Keratinocyte (primary cell): ENCODE data around the gene CEP131. TPM values are rescaled to one million over a fixed set of nuclear protein-coding genes. Genes with fewer than 3 reads are reported as not detected.

Experiments
- DNase-seq: peaks from one replicate; pipeline ENCODE4 v3.0.0-alpha.2; 2011; ENCODE audit warnings: low read depth, missing footprints, low spot score
- FAIRE-seq: peaks from 2 replicates; lab custom pipeline; 2011; peaks lifted over from hg19 to GRCh38; lab: Jason Lieb, UNC
- H2AFZ ChIP-seq: 2 replicates; pipeline ENCODE4 v1.6.0; 2012; ENCODE audit warnings: low read length, control low read depth, inconsistent platforms; ENCODE audit not compliant: control insufficient read depth
- H3K27ac ChIP-seq: 2 replicates; pipeline ENCODE4 v1.5.1; 2011; ENCODE audit warnings: low read length; ENCODE audit not compliant: control insufficient read depth, insufficient read depth
- H3K27me3 ChIP-seq: 3 replicates; pipeline ENCODE4 v1.6.0; 2011; ENCODE audit warnings: low read length; ENCODE audit not compliant: control insufficient read depth, insufficient read depth; ENCODE audit errors: extremely low read depth
- H3K36me3 ChIP-seq, 2 experiments: 2 replicates in 1 of 2; 3 replicates in 1 of 2; pipeline ENCODE4 v1.5.1; 2011; ENCODE audit warnings: low read length in 2 of 2, mild to moderate bottlenecking in 1 of 2; ENCODE audit not compliant: control insufficient read depth in 2 of 2, insufficient read depth in 2 of 2; ENCODE audit errors: extremely low read depth in 1 of 2
- H3K4me1 ChIP-seq: 3 replicates; pipeline ENCODE4 v1.5.1; 2011; ENCODE audit warnings: low read length; ENCODE audit not compliant: control insufficient read depth, insufficient read depth; ENCODE audit errors: extremely low read depth
- H3K4me2 ChIP-seq: 3 replicates; pipeline ENCODE4 v1.6.0; 2011; ENCODE audit warnings: low read depth, low read length; ENCODE audit not compliant: control insufficient read depth, insufficient read depth; ENCODE audit errors: extremely low read depth
- H3K4me3 ChIP-seq, 3 experiments: fragments of 200-600 bp in 1 of 3; sonication (generic) in 1 of 3; 2 replicates in 2 of 3; 3 replicates in 1 of 3; pipeline ENCODE4 v1.5.1; 2011 to 2016; ENCODE audit warnings: low read length in 3 of 3, mild to moderate bottlenecking in 3 of 3, control low read depth in 2 of 3, inconsistent platforms in 1 of 3, low read depth in 1 of 3, mixed read lengths in 1 of 3, mixed run types in 1 of 3, moderate library complexity in 1 of 3; ENCODE audit not compliant: control insufficient read depth in 2 of 3, insufficient read depth in 2 of 3; ENCODE audit errors: extremely low read depth in 1 of 3
- H3K79me2 ChIP-seq: 2 replicates; pipeline ENCODE4 v1.6.0; 2012; ENCODE audit warnings: low read length; ENCODE audit not compliant: control insufficient read depth, insufficient read depth
- H3K9ac ChIP-seq: 3 replicates; pipeline ENCODE4 v1.6.0; 2011; ENCODE audit warnings: low read length; ENCODE audit not compliant: control insufficient read depth, insufficient read depth; ENCODE audit errors: extremely low read depth
- H3K9me1 ChIP-seq: 3 replicates; pipeline ENCODE4 v1.6.0; 2011; ENCODE audit warnings: low read length; ENCODE audit not compliant: control insufficient read depth, insufficient read depth; ENCODE audit errors: extremely low read depth
- H3K9me3 ChIP-seq: 2 replicates; pipeline ENCODE4 v1.5.1; 2012; ENCODE audit warnings: low read depth, low read length; ENCODE audit not compliant: control insufficient read depth
- H4K20me1 ChIP-seq: 3 replicates; pipeline ENCODE4 v1.6.0; 2011; ENCODE audit warnings: low read length; ENCODE audit not compliant: control insufficient read depth, insufficient read depth; ENCODE audit errors: extremely low read depth
- CTCF ChIP-seq, 3 experiments: IDR thresholded peaks in 1 of 3; conservative IDR thresholded peaks in 1 of 3; optimal IDR thresholded peaks in 1 of 3; 2 replicates in 2 of 3; 3 replicates in 1 of 3; pipeline versions ENCODE3 to v1.5.1; 2011; ENCODE audit warnings: low read length in 3 of 3, mild to moderate bottlenecking in 3 of 3, moderate library complexity in 2 of 3, control low read depth in 1 of 3, inconsistent platforms in 1 of 3; ENCODE audit not compliant: insufficient read depth in 2 of 3; ENCODE audit errors: extremely low read depth in 1 of 3
- EZH2 ChIP-seq: IDR thresholded peaks from one replicate; pipeline ENCODE4 v1.6.1; 2012; ENCODE audit warnings: inconsistent platforms, mild to moderate bottlenecking, low read length, moderate library complexity
- dilution Hi-C: fragments of 300-500 bp; cut with MboI; formaldehyde crosslinking; loops from one replicate; pipeline ENCODE4 v1.7.0; 2020; ENCODE audit warnings: low sequenced_read_pairs; ENCODE audit not compliant: extremely low pct_ligation_motif_present
- polyA plus RNA-seq, 5 experiments: library from polyadenylated mRNA; depleted of rRNA in 3 of 5; stranded (reverse) in 3 of 5; stranded (forward) in 1 of 5; unstranded in 1 of 5; fragments of >200 nt; gene quantifications; 1 replicate in 1 of 5; 2 replicates in 3 of 5; 3 replicates in 1 of 5; pipeline versions ENCODE4 v1.2.1 to v1.2.3, GENCODE V29; 2011 to 2012; ENCODE audit warnings: missing spikeins in 2 of 5, low read depth in 1 of 5, low replicate concordance in 1 of 5

Gene CEP131
- polyA plus RNA-seq, 1 donor (not counting 4 experiments of a cell fraction or from before 2014, with no cell fraction given), result 2.6 TPM

- Histone ChIP-seq H3K79me2 (no peaks in the 10 kb centered on the region), H3K9me3 (no peaks in the 10 kb centered on the region), H3K36me3 (peaks cover 0 to 3% of the 10 kb centered on the region in 2 experiments), H3K4me3 (no peak overlapping the region), H3K4me1 (no peaks in the 10 kb centered on the region), H3K27ac (no peak overlapping the region), H3K4me2 (no peak overlapping the region), H2AFZ (no peak overlapping the region), H4K20me1 (no peaks in the 10 kb centered on the region), H3K9me1 (no peaks in the 10 kb centered on the region), H3K27me3 (no peaks in the 10 kb centered on the region), H3K9ac (no peak overlapping the region)
- no peak for FAIRE-seq
- no peak for TF ChIP-seq CTCF (optimal IDR thresholded peaks at IDR 0.05 in 1 of 3, IDR thresholded peaks at IDR 0.05 in 1 of 3, conservative IDR thresholded peaks at IDR 0.05 in 1 of 3; ENCODE audit: extremely low read depth in 1 of 3, insufficient read depth in 2 of 3, low read length in 3 of 3)
- TF ChIP-seq EZH2, result no peak
- dilution Hi-C loops, result no loop called here
- peak; percentile 5 for DNase-seq
Observed at GRCh38 chr17:81192386-81193050, 30.2 kb downstream of the CEP131 start.

GRCh38 chr17:81191646-81192045, 31.1 kb downstream of the CEP131 start:
- dilution Hi-C loops, result no loop called here
- Histone ChIP-seq H3K79me2 (no peaks in the 10 kb centered on the region), H3K4me2 (no peak overlapping the region), H3K36me3 (peaks cover 0 to 3% of the 10 kb centered on the region in 2 experiments), H3K4me1 (no peaks in the 10 kb centered on the region), H3K9me1 (no peaks in the 10 kb centered on the region), H3K4me3 (no peak overlapping the region), H3K27ac (no peak overlapping the region), H3K27me3 (no peaks in the 10 kb centered on the region), H4K20me1 (no peaks in the 10 kb centered on the region), H3K9me3 (no peaks in the 10 kb centered on the region), H3K9ac (no peak overlapping the region), H2AFZ (no peak overlapping the region)
- FAIRE-seq (no peak), DNase-seq (no peak)
- TF ChIP-seq CTCF (optimal IDR thresholded peaks at IDR 0.05 in 1 of 3, IDR thresholded peaks at IDR 0.05 in 1 of 3, conservative IDR thresholded peaks at IDR 0.05 in 1 of 3; ENCODE audit: extremely low read depth in 1 of 3, insufficient read depth in 2 of 3, low read length in 3 of 3), result no peak
- TF ChIP-seq EZH2, result no peak
